WTC11 (cell line): Measurements from ENCODE around the gene NDUFS1. TPM values are rescaled to one million over a fixed set of nuclear protein-coding genes. Genes with fewer than 3 reads are reported as not detected.

ENCODE experiments used
- ATAC-seq: fragments of 200-7000 bp; cut with Tn5 transposase; 2 replicates; pipeline ENCODE4 v1.10.0; 2021; ENCODE audit warnings: mild to moderate bottlenecking, moderate library complexity
- CTCF ChIA-PET: fragments of 300-600 bp; sonication (Branson Sonifier 250); formaldehyde crosslinking; loops from one replicate; lab custom pipeline; 2021; ENCODE audit warnings: antibody characterized with exemption; lab: Charles Lee
- POLR2A ChIA-PET: fragments of 350-600 bp; sonication (Branson Sonifier 250); formaldehyde crosslinking; loops from one replicate; lab custom pipeline; 2021; ENCODE audit warnings: antibody characterized with exemption; lab: Charles Lee
- DNase-seq: peaks from one replicate; pipeline ENCODE4 v3.0.0; 2021; ENCODE audit warnings: low spot score
- H3K27ac Mint-ChIP-seq: 2 replicates; pipeline ENCODE4 v1.8.0; 2021; ENCODE audit warnings: mixed read lengths
- H3K27me3 Mint-ChIP-seq: 2 replicates; pipeline ENCODE4 v1.8.0; 2021; ENCODE audit warnings: low read depth, mild to moderate bottlenecking, moderate library complexity, mixed read lengths
- H3K36me3 Mint-ChIP-seq: 2 replicates; pipeline ENCODE4 v1.8.0; 2021; ENCODE audit warnings: mixed read lengths
- H3K4me1 Mint-ChIP-seq: 2 replicates; pipeline ENCODE4 v1.8.0; 2022; ENCODE audit warnings: mixed read lengths
- H3K4me3 Mint-ChIP-seq: 2 replicates; pipeline ENCODE4 v1.8.0; 2021; ENCODE audit warnings: mild to moderate bottlenecking, moderate library complexity, mixed read lengths
- H3K9me3 Mint-ChIP-seq: 2 replicates; pipeline ENCODE4 v1.8.0; 2021; ENCODE audit warnings: mixed read lengths
- ARID4B ChIP-seq: sonication (generic); formaldehyde crosslinking; IDR thresholded peaks from 2 replicates; pipeline ENCODE4 v1.8.0; 2023; ENCODE audit warnings: missing genetic modification reagents, mild to moderate bottlenecking, borderline replicate concordance
- ATF3 ChIP-seq: sonication (generic); formaldehyde crosslinking; conservative IDR thresholded peaks from 2 replicates; pipeline ENCODE4 v1.8.1; 2022; ENCODE audit warnings: mild to moderate bottlenecking, missing genetic modification reagents
- ATF6 ChIP-seq: sonication (generic); formaldehyde crosslinking; IDR thresholded peaks from 2 replicates; pipeline ENCODE4 v1.8.1; 2023; ENCODE audit warnings: mild to moderate bottlenecking, missing genetic modification reagents
- CBFB ChIP-seq: sonication (generic); formaldehyde crosslinking; IDR thresholded peaks from 2 replicates; pipeline ENCODE4 v1.8.1; 2022; ENCODE audit warnings: mild to moderate bottlenecking, low read depth, missing genetic modification reagents
- E2F4 ChIP-seq: sonication (generic); formaldehyde crosslinking; IDR thresholded peaks from 2 replicates; pipeline ENCODE4 v1.8.1; 2022; ENCODE audit warnings: low read depth, mild to moderate bottlenecking, moderate library complexity, missing genetic modification reagents, borderline replicate concordance
- ETV6 ChIP-seq: sonication (generic); formaldehyde crosslinking; IDR thresholded peaks from 2 replicates; pipeline ENCODE4 v1.8.1; 2022; ENCODE audit warnings: mild to moderate bottlenecking, missing genetic modification reagents
- FOXP4 ChIP-seq: sonication (generic); formaldehyde crosslinking; IDR thresholded peaks from 2 replicates; pipeline ENCODE4 v1.8.0; 2022; ENCODE audit warnings: mild to moderate bottlenecking, missing genetic modification reagents
- HMGXB4 ChIP-seq: sonication (generic); formaldehyde crosslinking; IDR thresholded peaks from 2 replicates; pipeline ENCODE4 v1.8.1; 2023; ENCODE audit warnings: mild to moderate bottlenecking, moderate library complexity, missing genetic modification reagents
- IRF1 ChIP-seq: sonication (generic); formaldehyde crosslinking; IDR thresholded peaks from 2 replicates; pipeline ENCODE4 v1.8.0; 2023; ENCODE audit warnings: missing genetic modification reagents
- IRF2 ChIP-seq: sonication (generic); formaldehyde crosslinking; IDR thresholded peaks from 2 replicates; pipeline ENCODE4 v1.8.0; 2022; ENCODE audit warnings: low read depth, missing genetic modification reagents, borderline replicate concordance
- MXD4 ChIP-seq: fragments of 250-450 bp; sonication (Bioruptor Pico); IDR thresholded peaks from 2 replicates; pipeline ENCODE4 v1.8.0; 2021; ENCODE audit warnings: mild to moderate bottlenecking, moderate library complexity, borderline replicate concordance
- NFE2L1 ChIP-seq: sonication (generic); formaldehyde crosslinking; IDR thresholded peaks from 2 replicates; pipeline ENCODE4 v1.8.1; 2023; ENCODE audit warnings: missing genetic modification reagents
- PREB ChIP-seq: sonication (generic); formaldehyde crosslinking; IDR thresholded peaks from 2 replicates; pipeline ENCODE4 v1.8.1; 2022; ENCODE audit warnings: mild to moderate bottlenecking, missing genetic modification reagents, moderate library complexity, borderline replicate concordance
- RELA ChIP-seq: sonication (generic); formaldehyde crosslinking; IDR thresholded peaks from 2 replicates; pipeline ENCODE4 v1.8.1; 2022; ENCODE audit warnings: missing genetic modification reagents, mild to moderate bottlenecking, borderline replicate concordance
- SMAD4 ChIP-seq: sonication (generic); formaldehyde crosslinking; IDR thresholded peaks from 2 replicates; pipeline ENCODE4 v1.8.0; 2022; ENCODE audit warnings: mild to moderate bottlenecking, missing genetic modification reagents
- SOX15 ChIP-seq: fragments of 250-450 bp; sonication (Bioruptor Pico); IDR thresholded peaks from 2 replicates; pipeline ENCODE4 v1.9.0; 2021; ENCODE audit warnings: mild to moderate bottlenecking
- ZNF219 ChIP-seq: sonication (generic); formaldehyde crosslinking; IDR thresholded peaks from 2 replicates; pipeline ENCODE4 v1.8.0; 2023; ENCODE audit warnings: missing genetic modification reagents, mild to moderate bottlenecking, borderline replicate concordance
- ZNF232 ChIP-seq: sonication (generic); formaldehyde crosslinking; IDR thresholded peaks from 2 replicates; pipeline ENCODE4 v1.8.0; 2022; ENCODE audit warnings: mild to moderate bottlenecking, missing genetic modification reagents
- ZNF671 ChIP-seq: fragments of 250-450 bp; sonication (Bioruptor Pico); IDR thresholded peaks from 2 replicates; pipeline ENCODE4 v1.8.0; 2021; ENCODE audit warnings: mild to moderate bottlenecking
- total RNA-seq: library from RNA; stranded (reverse); gene quantifications from 3 replicates; pipeline ENCODE4 v1.2.3, GENCODE V29; 2021

The NDUFS1 gene
- total RNA-seq, 1 experiment from 2014 or later, result 106 TPM

GRCh38 chr2:206144383-206144782 lies 14.9 kb downstream of the NDUFS1 start:
- DNase-seq (no peak), ATAC-seq (no peak)
- Mint-ChIP-seq H3K36me3 (peaks cover 70% of the 10 kb centered on the region), H3K4me1 (no peaks in the 10 kb centered on the region), H3K27ac (no peak overlapping the region), H3K4me3 (no peak overlapping the region), H3K27me3 (no peaks in the 10 kb centered on the region), H3K9me3 (no peaks in the 10 kb centered on the region)
- no peak for TF ChIP-seq SMAD4 (CRISPR knock-in tag)
- TF ChIP-seq ARID4B (CRISPR knock-in tag), result no peak
- TF ChIP-seq NFE2L1 (CRISPR knock-in tag), result no peak
- no peak for TF ChIP-seq E2F4
- TF ChIP-seq MXD4 (CRISPR knock-in tag), result no peak
- TF ChIP-seq PREB (CRISPR knock-in tag), result no peak
- no peak for TF ChIP-seq FOXP4 (CRISPR knock-in tag)
- no peak for TF ChIP-seq ZNF219 (CRISPR knock-in tag)
- no peak for TF ChIP-seq ZNF232
- TF ChIP-seq CBFB (CRISPR knock-in tag), result no peak
- no peak for TF ChIP-seq ATF3 (CRISPR knock-in tag)
- TF ChIP-seq ZNF671 (CRISPR knock-in tag), result no peak
- no peak for TF ChIP-seq HMGXB4
- TF ChIP-seq SOX15 (CRISPR knock-in tag), result no peak
- TF ChIP-seq ETV6, result no peak
- no peak for TF ChIP-seq IRF2 (CRISPR knock-in tag)
- TF ChIP-seq IRF1, result no peak
- TF ChIP-seq RELA (CRISPR knock-in tag), result no peak
- no peak for TF ChIP-seq ATF6 (CRISPR knock-in tag)
- CTCF ChIA-PET, result no interaction called here
- POLR2A ChIA-PET, result no interaction called here
